Activated CD8-positive, alpha-beta memory T cell treated with anti-CD3 and anti-CD28 coated beads, Interleukin-2, amount 50 U/mL, for 1 hour (primary cell): ENCODE results near the gene PAX7.
"Not testable (repeated sequence)": the region's sequence is repeated elsewhere in the genome, so short reads cannot be mapped to it uniquely, and the experiment has no call there.

Source experiments
- DNase-seq: peaks from one replicate; pipeline ENCODE4 v3.0.0-alpha.2; 2020; ENCODE audit errors: extremely low read depth

Gene PAX7

GRCh38 chr1:18661404-18662285 is 31.0 kb downstream of the PAX7 start:
- no peak for DNase-seq

GRCh38 chr1:18662286-18662639 is 31.6 kb downstream of the PAX7 start:
- DNase-seq = no peak

- no peak for DNase-seq
These were observed 35.8 kb downstream of the PAX7 start for GRCh38 chr1:18666317-18666920.

- DNase-seq = no peak
These were observed 36.7 kb downstream of the PAX7 start for GRCh38 chr1:18667333-18667732.

GRCh38 chr1:18668046-18668445 is 37.4 kb downstream of the PAX7 start:
- DNase-seq = no peak

GRCh38 chr1:18668750-18669404 is 38.2 kb downstream of the PAX7 start:
- no peak for DNase-seq

GRCh38 chr1:18670121-18670867 is 39.6 kb downstream of the PAX7 start:
- no peak for DNase-seq

GRCh38 chr1:18670868-18671225 is 40.2 kb downstream of the PAX7 start:
- DNase-seq = no peak

- no peak for DNase-seq
These were observed 43.3 kb downstream of the PAX7 start for GRCh38 chr1:18673976-18674375.

- DNase-seq = no peak
These were observed 45.7 kb downstream of the PAX7 start for GRCh38 chr1:18676332-18676781.

- no peak for DNase-seq
These were observed 50.8 kb downstream of the PAX7 start for GRCh38 chr1:18681423-18681835.

- DNase-seq = no peak
These were observed 51.7 kb downstream of the PAX7 start for GRCh38 chr1:18682375-18682774.

- no peak for DNase-seq
These were observed 53.7 kb downstream of the PAX7 start for GRCh38 chr1:18684303-18684702.

GRCh38 chr1:18686540-18686939 is 55.9 kb downstream of the PAX7 start:
- DNase-seq = no peak

GRCh38 chr1:18687273-18687672 is 56.6 kb downstream of the PAX7 start:
- no peak for DNase-seq

- no peak for DNase-seq
These were observed 61.0 kb downstream of the PAX7 start for GRCh38 chr1:18691648-18692047.

- no peak for DNase-seq
These were observed 62.8 kb downstream of the PAX7 start for GRCh38 chr1:18693256-18694098.

- DNase-seq = not testable (repeated sequence)
These were observed 63.6 kb downstream of the PAX7 start for GRCh38 chr1:18694289-18694688.

GRCh38 chr1:18697541-18697940 is 66.9 kb downstream of the PAX7 start:
- DNase-seq = no peak

GRCh38 chr1:18700530-18700929 is 69.9 kb downstream of the PAX7 start:
- no peak for DNase-seq

- no peak for DNase-seq
These were observed 70.5 kb downstream of the PAX7 start for GRCh38 chr1:18701183-18701582.
